Panc1 (cell line): Measurements from ENCODE around the gene DLGAP1.

Source experiments
- POLR2AphosphoS5 ChIP-seq: IDR thresholded peaks from 2 replicates; pipeline ENCODE4 v1.6.1; 2012; ENCODE audit warnings: mild to moderate bottlenecking, low read depth, low read length, moderate library complexity
- TCF7L2 ChIP-seq: IDR thresholded peaks from 2 replicates; pipeline ENCODE4 v1.6.1; 2011; ENCODE audit warnings: mild to moderate bottlenecking, low read depth, low read length, inconsistent platforms
- TF ChIP-seq, protein P1 (sequence below): fragments of 450-650 bp; IDR thresholded peaks from 2 replicates; pipeline ENCODE4 v1.5.1; 2017; ENCODE audit warnings: mild to moderate bottlenecking
- TF ChIP-seq, protein P2 (sequence below), 2 experiments: IDR thresholded peaks; 2 replicates each; pipeline ENCODE4 v1.6.1; 2011 to 2012; ENCODE audit warnings: low read depth in 2 of 2, control low read depth in 1 of 2, low read length in 1 of 2, mild to moderate bottlenecking in 1 of 2, moderate library complexity in 1 of 2; ENCODE audit not compliant: insufficient read depth in 1 of 2

DNA sequence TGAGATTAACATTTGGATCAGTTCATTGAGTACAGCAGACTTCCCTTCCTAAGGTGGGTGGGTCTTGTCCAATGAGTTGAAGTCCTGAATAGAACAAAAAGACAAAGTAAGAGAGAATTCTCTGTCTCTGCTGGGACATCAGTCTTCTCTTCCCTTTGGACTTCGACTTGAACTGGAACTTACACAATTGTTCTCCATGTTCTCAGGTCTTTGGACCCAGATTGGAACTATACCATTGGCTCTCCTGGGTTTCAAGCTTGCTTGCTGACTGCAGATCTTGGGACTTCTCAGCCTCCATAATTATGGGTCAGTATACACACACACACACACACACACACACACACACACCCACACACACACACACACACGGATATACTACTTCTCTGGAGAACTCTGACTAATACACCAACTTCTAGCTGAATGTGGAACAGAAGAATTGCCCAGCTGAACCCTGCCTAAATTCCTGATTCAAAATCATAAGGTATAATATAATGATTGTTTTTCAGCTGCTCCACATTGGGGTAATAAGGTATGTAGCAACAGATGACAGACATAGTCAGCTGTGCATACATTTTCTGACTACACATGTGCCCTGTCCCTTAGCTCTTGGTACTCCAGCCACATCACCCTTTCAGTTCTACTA lies 791.1 kb downstream of the DLGAP1 start:
- no peak for TF ChIP-seq POLR2AphosphoS5
- TF ChIP-seq, protein P1, sequence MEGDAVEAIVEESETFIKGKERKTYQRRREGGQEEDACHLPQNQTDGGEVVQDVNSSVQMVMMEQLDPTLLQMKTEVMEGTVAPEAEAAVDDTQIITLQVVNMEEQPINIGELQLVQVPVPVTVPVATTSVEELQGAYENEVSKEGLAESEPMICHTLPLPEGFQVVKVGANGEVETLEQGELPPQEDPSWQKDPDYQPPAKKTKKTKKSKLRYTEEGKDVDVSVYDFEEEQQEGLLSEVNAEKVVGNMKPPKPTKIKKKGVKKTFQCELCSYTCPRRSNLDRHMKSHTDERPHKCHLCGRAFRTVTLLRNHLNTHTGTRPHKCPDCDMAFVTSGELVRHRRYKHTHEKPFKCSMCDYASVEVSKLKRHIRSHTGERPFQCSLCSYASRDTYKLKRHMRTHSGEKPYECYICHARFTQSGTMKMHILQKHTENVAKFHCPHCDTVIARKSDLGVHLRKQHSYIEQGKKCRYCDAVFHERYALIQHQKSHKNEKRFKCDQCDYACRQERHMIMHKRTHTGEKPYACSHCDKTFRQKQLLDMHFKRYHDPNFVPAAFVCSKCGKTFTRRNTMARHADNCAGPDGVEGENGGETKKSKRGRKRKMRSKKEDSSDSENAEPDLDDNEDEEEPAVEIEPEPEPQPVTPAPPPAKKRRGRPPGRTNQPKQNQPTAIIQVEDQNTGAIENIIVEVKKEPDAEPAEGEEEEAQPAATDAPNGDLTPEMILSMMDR = no peak
- TF ChIP-seq, protein P2, sequence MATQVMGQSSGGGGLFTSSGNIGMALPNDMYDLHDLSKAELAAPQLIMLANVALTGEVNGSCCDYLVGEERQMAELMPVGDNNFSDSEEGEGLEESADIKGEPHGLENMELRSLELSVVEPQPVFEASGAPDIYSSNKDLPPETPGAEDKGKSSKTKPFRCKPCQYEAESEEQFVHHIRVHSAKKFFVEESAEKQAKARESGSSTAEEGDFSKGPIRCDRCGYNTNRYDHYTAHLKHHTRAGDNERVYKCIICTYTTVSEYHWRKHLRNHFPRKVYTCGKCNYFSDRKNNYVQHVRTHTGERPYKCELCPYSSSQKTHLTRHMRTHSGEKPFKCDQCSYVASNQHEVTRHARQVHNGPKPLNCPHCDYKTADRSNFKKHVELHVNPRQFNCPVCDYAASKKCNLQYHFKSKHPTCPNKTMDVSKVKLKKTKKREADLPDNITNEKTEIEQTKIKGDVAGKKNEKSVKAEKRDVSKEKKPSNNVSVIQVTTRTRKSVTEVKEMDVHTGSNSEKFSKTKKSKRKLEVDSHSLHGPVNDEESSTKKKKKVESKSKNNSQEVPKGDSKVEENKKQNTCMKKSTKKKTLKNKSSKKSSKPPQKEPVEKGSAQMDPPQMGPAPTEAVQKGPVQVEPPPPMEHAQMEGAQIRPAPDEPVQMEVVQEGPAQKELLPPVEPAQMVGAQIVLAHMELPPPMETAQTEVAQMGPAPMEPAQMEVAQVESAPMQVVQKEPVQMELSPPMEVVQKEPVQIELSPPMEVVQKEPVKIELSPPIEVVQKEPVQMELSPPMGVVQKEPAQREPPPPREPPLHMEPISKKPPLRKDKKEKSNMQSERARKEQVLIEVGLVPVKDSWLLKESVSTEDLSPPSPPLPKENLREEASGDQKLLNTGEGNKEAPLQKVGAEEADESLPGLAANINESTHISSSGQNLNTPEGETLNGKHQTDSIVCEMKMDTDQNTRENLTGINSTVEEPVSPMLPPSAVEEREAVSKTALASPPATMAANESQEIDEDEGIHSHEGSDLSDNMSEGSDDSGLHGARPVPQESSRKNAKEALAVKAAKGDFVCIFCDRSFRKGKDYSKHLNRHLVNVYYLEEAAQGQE (IDR thresholded peaks at IDR 0.05; ENCODE audit: insufficient read depth in 1 of 2, low read depth in 2 of 2, low read length in 1 of 2) = no peak
- no peak for TF ChIP-seq TCF7L2
